GM12892 (cell line): ENCODE results near the gene SLC35F1.

ENCODE experiments used
- POLR2A ChIP-seq: IDR thresholded peaks from 2 replicates; pipeline ENCODE4 v1.6.1; 2011; ENCODE audit warnings: low read depth, low read length, control low read depth
- POLR2AphosphoS5 ChIP-seq: IDR thresholded peaks from 2 replicates; pipeline ENCODE4 v1.6.1; 2011; ENCODE audit warnings: low read depth, low read length, control low read depth
- TAF1 ChIP-seq: IDR thresholded peaks from 2 replicates; pipeline ENCODE4 v1.6.1; 2011; ENCODE audit warnings: low read depth, mild to moderate bottlenecking, control low read depth, low read length, borderline replicate concordance

DNA sequence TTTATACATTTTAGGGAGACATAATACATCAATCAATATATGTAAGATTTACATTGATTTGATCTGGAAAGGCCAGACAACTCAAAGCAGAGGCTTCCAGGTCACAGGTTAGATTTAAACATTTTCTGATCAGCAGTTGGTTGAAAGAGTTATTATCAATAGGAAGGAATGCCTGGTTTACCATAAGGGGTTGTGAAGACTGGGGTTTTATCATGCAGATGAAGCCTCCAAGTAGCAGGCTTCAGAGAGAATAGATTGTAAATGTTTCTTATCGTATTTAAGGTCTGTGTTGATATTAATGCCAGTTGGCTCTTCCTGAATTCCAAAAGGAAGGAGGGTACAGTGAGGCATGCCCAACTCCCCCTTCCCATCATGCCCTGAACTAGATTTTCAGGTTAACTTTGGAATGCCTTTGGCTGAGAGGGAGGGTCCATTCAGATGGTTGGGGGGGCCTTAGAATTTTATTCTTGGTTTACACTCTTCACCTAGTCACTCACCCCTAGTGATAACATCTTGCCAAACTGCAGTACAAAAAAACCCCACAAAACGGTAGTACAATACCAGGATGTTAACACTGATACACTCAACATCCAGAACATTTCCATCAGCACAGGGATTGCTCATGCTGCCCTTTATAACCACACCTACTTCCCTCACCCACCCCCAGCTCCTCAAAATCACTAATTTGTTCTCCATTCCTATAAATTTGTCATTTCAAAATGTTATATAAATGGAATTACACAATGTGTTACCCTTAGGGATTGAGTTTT is 381.5 kb downstream of the SLC35F1 start:
- no peak for TF ChIP-seq POLR2A
- no peak for TF ChIP-seq POLR2AphosphoS5
- no peak for TF ChIP-seq TAF1
